ENCODE data around the gene PLVAP.

PLVAP gene

GRCh38 chr19:17334414-17335409 lies 42.4 kb downstream of the PLVAP start, which contains the start of gene ANO8:
Gene ANO8 (minus strand): TSS chr19:17334855. CDS start chr19:17334670, 185 bp downstream.
- DNase-seq (ENCODE audit: low spot score), result peak; percentile 95

GRCh38 chr19:17333611-17334413 lies 43.3 kb downstream of the PLVAP start:
- DNase-seq (ENCODE audit: low spot score), result peak; percentile 88

DNA sequence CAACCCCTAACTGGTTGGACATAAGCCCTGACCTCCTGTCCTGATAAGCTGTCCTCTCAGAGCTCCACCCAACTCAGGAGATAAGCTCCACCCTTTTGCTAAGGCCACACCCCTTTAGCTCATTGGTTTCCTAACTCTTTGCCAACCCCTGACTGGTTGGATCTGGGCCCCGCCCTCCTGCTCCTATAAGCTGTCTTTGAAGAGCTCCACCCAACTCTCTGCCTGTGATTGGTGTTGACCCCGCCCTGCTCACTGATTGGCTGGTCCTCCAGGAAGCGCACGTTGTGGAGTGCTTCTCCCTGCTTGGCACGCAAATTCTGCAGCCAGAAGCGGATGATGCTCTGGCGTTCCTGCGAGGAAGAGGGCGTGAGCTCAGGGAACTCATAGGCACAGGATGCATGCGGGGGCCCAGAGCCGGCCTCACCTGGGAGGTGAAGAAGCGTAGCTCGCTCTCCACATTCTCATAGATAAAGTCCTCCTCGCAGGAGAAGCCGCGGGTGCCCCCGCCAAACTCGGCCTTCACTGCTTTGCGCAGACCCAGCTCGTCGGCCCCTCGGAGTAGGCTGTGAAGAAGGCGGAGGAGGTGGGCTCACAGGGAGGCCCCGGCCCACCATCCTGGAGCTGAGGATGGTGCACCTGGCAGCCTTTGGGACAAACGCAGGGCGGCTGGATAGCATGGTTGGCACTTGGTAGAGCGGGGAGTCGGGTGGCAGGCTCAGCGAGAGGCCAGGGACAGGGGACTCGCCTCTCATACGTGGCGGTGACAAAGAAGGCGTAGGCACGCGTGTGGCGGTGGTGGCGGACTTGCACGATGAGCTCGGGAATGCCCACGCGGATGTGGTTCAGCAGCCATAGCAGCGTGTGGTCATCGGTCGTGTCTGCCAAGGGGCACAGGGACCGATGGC lies 44.2 kb downstream of the PLVAP start:
- DNase-seq (ENCODE audit: low spot score), result peak; percentile 32

GRCh38 chr19:17332360-17332676 lies 44.8 kb downstream of the PLVAP start:
- no peak for DNase-seq (ENCODE audit: low spot score)

DNA sequence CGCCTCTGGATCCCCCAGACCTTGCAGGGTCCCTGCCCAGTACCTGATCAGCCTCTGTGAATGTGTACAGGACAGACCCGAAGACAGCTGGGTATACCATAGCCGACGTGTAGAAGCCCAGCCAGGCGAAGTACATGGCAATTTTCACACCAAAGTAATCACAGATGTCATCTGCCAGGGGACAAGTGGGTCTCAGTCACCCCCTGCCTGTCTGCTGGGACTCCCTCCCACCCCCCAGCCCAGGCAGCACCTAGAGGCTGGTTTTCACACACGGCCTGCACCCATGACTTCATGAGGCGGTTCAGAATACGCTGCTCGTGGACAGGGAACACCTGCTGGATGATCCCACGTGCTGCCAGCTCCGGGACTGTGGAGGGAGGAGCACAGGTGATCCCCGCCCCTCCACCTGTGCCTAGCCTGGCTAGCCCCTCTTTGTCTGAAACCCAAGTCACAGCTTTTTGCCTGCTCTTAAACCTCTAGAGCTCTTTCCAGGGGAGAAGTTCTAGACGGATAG lies 46.0 kb downstream of the PLVAP start:
- no peak for DNase-seq (ENCODE audit: low spot score)

DNA sequence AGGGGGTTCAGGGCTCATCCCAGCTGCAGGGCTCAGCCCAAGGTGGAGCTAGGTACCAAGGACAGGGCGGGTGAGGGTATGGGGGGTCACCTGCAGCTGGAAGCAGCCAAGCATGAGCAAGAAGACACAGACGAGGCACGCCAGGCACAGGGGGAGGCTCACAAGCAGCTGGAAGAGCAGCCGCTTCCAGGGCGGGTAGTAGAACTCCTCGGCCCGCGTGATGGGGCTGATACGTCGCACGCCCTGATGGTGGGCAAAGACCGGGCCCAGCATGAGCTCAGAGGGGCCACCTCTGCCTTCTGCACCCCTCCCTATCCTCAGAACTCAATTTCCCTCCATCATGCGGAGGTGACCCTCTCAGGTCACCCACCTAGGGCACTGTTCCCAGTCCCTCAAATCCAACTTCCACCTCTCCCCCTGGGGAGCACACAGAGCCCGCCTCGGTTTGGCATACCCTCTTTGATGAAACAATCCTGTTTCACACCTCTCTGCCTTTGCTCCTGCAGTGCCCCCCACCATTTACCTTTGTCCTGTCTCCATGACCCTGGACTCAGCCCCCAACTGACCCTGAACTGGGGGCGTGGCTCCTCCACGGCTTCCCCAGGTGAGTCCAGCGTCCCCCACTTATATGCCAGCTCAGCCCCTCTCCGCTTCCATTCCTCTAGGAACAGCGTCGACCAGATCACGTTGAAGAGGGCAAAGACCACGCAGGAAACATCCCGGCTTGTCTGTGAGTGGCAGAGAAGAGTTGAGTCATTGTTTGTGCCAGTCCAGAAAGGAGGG lies 46.7 kb downstream of the PLVAP start:
- DNase-seq (ENCODE audit: low spot score), result no peak

GRCh38 chr19:17329366-17330261 lies 47.5 kb downstream of the PLVAP start:
- no peak for DNase-seq (ENCODE audit: low spot score)

DNA sequence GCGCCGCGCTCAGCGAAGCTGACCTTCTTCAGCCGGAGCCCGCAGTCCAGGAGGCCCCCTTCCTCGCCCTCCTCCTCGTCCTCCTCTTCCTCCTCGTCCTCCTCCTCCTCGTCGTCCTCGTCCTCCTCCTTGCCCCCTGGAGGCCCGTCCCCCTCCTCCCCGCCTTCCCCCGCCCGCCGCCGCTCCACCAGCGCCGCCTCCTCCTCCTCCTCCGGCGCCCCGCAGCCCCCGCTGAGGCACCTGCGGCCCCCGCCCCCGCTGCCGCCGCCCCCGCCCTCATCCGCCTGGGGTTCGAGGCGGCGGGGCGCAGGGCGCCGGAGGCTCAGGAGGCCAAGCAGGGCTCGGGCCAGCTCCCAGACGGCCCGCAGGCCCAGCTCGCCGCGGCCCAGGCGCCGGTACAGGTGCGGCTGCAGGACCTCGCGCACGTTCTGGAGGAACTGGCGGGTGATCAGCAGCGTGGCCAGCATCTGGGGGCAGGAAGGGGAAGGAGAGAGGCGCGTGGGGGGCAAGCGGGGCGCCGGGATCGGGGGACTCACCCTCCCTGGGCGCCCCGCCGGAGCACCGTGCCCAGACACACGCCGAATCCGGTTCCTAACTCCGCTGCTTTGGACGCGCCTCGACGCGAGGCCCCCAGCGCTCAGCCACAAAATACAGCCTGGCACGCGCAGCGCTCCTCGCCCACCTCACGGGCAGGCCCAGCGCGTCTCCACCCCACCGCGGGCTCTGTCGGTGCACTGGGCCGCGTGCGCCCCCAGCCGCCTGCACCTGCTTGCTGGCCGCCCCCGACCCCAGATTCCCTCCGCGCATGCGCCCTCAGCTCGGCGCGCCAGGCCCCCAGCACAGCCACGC lies 48.4 kb downstream of the PLVAP start:
- no peak for DNase-seq (ENCODE audit: low spot score)

GRCh38 chr19:17327654-17328516 lies 49.3 kb downstream of the PLVAP start:
- DNase-seq (ENCODE audit: low spot score), result peak; percentile 37

DNA sequence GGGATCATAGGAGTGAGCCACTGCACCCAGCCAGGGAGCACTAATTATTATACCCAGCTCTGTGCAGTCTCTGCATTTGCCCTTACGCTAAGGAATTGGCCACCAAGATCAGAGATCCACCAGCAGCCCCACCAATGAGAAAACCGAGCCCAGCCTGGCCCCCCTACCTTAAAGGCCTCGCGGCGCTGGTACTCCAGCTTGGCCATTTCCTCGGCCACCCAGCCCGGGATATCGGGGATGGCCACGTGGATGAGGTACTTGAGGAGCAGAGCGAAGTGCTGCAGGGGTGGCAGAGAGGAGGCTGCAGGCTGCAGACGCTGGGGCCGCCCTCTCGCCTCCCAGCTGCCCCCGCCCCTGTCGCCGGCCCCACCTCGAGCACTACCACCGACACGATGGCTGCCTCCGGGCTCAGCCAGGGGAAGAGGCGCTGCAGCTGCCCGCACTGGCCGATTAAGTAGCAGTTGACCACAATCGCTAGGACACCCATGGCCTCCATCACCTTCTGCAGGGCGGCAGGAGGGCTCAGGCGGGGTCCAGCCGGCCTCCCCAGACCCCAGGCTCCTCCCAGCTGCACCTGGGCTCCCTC lies 50.0 kb downstream of the PLVAP start:
- DNase-seq (ENCODE audit: low spot score), result no peak

GRCh38 chr19:17326595-17326966 lies 50.6 kb downstream of the PLVAP start:
- no peak for DNase-seq (ENCODE audit: low spot score)

GRCh38 chr19:17325881-17326594 lies 51.1 kb downstream of the PLVAP start:
- DNase-seq (ENCODE audit: low spot score), result no peak

DNA sequence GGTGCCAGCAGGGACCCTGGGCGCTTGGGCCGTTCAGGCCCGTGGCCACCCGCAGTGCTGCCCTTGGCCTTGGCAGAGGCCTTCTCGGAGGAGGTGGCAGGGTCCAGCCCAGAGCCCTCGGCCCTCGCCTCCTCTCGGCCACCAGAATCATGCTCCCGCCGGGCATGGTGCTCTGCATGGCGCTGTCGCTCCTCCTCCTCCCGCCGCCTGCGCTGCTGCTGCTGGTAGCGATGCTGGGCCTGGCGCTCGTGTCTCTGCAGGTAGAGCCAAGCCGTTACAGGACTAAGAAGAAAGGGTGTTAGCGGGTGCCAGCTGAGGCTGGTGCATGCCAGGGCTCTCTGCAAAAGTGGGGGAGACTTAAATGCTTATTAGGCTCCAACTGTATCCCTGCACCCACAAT lies 52.0 kb downstream of the PLVAP start:
- no peak for DNase-seq (ENCODE audit: low spot score)

DNA sequence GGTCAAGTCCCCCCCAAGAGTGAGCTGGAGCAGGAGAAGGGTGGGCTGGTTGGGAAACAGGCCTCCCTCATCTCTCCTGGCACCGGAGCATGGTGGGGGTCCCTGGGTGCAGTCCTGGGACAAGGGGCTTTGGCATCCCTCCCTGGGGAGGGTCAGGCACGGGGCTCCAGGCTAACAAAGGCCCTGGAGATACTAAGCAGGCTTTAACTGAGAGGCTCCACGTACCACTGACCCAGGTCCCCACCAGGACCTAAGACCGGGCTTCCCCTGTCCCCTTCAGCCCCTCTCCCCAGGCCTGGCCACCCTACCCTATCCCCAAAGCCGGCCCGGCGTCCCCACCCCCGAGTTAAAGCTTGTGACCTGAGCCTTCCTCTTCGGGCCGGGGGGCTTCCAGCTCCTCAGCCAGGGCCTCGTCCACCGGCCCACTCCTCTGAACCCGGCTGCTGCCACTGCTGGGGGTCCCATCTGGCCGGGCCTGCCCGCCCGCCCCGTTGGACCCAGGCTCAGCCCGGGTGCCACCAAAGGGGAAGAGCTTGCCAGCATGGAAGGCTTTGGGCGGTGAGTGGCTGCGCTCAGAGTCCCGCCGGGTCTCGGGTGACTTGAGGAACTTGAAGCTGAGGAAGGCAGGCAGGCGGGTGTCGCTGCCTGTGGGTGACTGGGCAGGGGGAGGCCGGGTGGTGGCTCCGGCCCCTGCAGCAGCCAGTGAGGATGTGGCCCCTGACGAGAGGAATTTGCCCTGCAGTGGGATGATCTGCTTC lies 52.6 kb downstream of the PLVAP start:
- DNase-seq (ENCODE audit: low spot score), result no peak

DNA sequence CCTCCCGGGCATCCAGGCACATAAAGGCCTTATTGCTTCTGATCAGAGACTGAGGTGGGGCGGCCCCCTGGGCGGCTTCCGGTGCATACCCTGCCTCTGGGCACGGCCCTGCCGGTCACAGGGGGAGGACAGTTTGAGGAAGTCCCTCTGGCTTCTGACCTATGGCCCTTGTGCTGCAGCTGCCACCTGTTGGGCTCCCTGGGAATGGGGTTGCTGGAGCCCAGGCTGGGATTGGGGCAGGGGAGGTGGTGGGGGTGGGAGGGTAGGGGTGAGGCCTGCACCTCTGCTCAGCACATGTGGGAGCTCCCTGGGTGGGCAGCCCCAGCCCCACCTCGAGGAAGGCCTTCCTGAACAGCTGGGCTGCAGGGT lies 53.2 kb downstream of the PLVAP start:
- DNase-seq (ENCODE audit: low spot score), result no peak

GRCh38 chr19:17323300-17323963 lies 53.7 kb downstream of the PLVAP start:
- no peak for DNase-seq (ENCODE audit: low spot score)
